UCSD-AML1 (cell line): ENCODE data around the gene ATP11A.
"Not testable (repeated sequence)": the region's sequence is repeated elsewhere in the genome, so short reads cannot be mapped to it uniquely, and the experiment has no call there.

Experiments used
- DNase-seq: peaks from one replicate; lab custom pipeline; 2025; ENCODE audit not compliant: unreplicated experiment; lab: John Stamatoyannopoulos, UW

The ATP11A gene

DNA sequence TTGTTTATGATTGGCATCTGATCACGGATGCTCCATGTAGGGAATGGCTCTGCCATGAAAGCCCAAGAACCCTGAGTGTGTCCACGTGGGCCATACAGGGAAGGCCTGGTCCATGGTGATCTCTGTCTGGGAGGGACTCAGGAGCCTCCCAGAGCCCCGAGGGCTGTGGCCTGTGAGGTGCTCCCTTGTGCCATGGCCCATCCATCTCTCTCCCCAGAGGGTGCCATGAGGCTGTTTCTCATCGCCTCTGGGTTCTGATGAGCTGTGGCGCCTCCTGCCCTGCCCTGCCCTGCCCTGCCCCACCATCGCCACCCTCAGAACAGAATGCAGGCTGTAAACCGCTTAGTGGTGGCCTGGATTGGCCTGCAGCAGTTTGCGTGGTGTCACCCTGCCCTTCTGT, 83.1 kb downstream of the ATP11A start:
- no peak for DNase-seq

GRCh38 chr13:112773601-112774447, 84.0 kb downstream of the ATP11A start:
- DNase-seq, result no peak

DNA sequence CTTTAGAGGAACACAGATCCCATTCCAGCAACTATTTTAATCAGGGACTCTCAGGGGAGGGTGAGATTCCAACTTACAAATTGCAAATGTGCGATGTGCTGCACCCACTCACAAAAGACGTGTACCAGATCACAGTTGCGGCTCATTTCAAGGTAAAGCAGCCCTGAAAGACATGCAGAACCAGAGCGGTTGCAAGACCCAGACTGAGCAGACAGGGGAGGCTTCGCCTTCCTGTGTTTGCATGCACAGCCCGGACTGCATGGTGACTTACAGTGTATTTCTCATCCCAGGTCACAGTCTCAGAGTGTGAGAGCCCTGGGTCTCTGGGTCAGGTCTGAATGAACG, 84.6 kb downstream of the ATP11A start:
- DNase-seq, result no peak

DNA sequence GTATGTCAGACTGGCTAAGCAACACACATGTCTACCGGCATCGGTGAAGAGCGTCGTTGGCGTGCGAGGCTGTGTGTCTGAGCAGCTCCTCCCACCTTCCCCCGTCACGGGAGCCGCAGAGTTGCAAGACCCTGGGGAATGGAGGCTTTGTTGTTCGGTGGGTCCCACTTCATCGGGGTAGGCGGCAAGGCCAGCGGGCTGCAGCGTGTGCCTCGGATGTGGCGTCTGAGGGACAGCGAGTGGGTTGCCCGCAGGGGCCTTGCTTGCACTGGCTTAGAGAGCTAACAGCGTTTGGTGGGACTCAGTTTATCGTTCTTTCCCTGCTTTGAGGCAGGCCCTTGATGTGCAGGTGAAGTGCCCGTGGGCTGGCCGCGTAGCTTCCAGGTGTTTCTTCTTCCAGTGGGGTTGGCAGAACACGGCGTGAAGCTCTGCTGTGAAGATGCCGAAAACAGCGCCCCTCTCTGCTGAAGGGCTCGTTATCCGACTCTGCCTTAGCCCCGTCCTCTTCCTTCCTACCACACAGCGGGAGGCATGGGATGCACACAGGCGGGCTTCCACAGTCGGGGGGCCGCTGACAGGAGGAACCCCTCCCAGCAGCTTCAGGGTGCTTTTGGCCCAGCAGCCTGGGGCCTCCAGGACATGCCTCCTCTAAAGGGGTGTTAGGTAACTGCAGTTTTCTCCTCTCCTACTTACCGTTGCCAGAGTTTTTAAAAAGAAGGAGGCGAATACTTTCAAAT, 85.2 kb downstream of the ATP11A start:
- DNase-seq, result no peak

- no peak for DNase-seq
Observed at GRCh38 chr13:112775791-112776279, 86.0 kb downstream of the ATP11A start.

- no peak for DNase-seq
Observed at GRCh38 chr13:112776354-112776753, 86.5 kb downstream of the ATP11A start.

GRCh38 chr13:112776971-112777370, 87.1 kb downstream of the ATP11A start:
- no peak for DNase-seq

- peak; percentile 49 for DNase-seq
Observed at GRCh38 chr13:112777637-112778406, 88.0 kb downstream of the ATP11A start.

DNA sequence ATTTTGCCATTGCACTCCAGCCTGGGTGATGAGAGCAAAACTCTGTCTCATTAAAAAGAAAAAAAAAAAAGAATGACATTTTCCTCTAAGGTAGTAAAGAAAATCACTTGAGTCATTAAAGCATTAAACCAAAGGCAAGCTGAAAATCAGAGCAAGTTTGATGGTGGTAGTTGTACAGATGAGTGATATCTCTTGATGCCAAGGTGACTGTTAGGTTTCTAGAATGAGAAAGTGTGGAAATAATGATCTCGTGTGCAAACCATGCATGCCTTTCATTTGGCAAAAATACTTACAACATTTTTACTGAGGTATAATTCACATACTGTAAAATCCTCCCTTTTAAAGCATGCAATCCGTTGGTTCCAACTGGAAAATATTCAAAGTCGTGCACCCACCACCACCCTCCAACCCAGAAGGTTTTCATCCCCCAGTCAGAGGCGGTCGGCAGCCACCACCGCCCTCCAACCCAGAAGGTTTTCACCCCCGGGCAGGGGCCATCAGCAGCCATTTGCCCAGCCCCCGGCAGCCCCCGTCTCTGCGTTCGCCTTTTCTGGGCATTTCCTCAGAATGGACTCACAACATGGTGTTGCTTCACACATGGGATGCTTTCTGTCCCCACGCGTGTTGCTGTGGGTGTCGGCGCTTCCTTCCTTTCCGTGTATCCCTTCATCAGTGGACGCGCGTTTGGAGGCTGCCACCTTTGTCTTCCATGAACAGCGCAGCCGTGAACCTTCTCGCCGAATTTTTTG, 90.2 kb downstream of the ATP11A start:
- DNase-seq, result no peak

DNA sequence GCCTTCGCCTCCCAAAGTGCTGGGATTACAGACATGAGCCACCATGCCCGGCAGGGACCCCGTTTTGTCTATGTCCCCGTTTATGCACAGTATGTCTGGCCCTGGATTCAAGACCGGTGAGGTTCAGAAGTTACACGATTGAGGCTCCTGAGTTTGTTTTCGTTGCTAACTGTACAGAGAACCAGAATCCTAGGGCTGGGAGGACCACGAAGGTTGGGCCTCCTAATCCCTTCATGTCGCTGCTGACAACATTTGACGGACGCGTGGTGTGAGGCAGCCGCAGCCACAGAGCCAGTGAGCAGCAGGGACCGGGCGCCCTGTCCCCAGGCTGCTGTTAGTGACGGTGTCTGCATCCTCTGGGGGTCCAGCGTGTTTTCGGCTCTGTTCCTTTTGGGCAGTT, 91.4 kb downstream of the ATP11A start:
- no peak for DNase-seq

DNA sequence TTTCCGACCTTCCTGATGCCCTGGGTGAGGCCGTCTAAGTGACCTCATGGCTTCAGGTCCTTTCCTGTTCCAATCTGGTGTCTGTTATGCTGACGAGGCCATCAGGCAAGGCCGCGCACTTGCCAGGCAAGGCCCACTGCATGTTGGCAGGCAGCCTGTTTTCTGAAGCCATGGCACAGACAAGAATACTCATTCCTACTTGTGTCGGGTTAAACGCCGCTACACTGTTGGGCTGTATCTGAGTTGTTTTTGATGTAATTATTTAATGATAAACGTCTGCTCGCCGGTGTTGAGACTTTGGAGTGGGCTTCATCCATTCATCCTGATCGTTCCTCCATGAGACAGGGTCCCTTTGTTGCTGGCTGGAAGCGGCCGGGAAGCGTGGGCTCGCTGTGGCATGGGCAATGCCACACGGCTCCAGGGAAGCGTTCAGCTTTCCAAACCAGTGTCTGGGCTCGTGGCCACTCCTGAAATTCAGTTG, 92.1 kb downstream of the ATP11A start:
- no peak for DNase-seq

- no peak for DNase-seq
Observed at GRCh38 chr13:112782429-112783010, 92.7 kb downstream of the ATP11A start.

DNA sequence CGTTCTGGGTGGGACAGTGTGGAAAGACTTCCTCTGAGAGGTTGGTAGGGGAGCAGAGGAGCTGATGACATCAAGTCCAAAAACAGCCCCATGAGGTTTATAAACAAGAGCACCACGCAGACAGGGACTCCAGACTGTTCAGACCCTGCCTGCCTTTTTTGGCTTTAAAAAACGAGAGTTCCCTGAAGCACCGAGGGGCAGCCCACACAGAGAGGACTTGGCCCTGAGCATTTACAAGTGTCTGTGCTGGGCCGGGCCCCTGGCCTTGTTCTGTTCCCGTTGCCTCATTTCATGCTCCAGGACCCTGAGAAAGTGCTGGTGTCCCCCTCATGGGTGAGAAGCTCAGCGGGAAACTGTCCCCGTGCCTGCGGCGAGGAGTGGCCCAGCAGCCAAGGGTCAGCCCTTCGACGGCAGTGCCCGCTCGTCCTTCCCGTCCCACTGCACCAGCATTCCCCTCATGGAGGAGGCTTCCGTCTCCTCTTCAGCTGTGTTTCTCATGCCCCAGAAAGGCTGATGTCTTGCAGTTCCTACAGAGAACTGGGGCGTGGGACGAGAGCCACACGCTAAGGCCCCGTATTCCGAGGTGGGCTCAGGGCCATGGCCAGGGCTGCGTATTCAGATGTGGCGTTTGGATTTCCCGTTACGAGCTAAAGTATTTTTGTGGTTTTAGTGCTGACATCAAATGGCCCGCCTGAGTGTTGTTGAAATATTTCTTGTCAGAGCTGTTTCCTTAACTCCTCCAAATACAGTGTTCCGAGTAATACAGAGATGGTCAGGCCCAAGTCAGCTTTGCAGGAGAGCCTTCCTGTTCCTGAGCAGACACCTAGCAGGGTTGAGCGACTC, 93.5 kb downstream of the ATP11A start:
- DNase-seq, result peak; percentile 58

GRCh38 chr13:112783978-112784371, 94.1 kb downstream of the ATP11A start:
- no peak for DNase-seq

DNA sequence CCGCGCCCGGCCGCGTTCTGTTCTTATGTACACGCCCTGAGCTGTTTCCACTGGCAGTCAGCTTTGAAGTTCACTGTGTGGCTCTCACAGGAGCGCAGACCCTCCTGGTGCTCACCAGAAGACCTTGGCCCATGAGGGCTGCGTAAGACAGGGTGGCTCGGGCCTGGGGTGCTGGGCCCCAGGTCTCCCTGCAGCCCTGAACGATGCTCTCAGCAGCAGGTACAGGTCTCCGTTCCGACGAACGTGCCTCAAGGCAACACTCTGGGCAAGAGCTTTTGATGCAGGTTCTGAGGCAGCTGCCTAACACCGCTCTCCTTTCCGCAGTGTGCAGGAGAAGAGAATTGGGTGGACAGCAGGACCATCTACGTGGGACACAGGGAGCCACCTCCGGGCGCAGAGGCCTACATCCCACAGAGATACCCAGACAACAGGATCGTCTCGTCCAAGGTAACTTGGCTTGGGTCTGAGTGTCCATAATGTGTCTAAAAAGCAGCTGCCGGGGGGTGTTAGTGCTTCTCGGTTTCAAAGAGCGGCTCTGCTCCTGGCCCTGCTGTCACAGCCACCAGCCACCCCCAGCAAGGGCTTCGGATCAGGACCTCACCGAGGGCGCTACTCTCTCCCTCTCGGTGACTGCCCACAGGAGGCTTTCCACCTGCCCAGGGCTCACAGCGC, 95.1 kb downstream of the ATP11A start:
- no peak for DNase-seq

DNA sequence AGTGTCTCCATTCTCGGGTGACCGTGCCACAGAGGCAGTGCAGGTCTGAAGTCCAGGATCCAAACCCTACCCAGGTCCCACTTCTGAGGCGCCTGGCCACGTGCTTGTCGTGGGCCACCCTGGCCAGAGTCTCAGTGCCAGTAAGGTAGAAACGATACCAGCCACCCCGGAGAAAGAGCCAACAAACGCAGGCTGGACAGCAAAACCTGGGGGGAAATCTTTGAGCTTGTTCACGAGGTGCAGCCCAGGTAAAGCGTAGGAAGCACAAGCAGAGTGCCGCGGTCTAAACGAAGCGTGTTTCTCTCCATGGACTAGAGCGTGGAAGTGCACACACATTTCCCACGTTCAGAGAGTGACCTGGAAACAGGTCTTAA, 95.6 kb downstream of the ATP11A start:
- DNase-seq, result no peak

DNA sequence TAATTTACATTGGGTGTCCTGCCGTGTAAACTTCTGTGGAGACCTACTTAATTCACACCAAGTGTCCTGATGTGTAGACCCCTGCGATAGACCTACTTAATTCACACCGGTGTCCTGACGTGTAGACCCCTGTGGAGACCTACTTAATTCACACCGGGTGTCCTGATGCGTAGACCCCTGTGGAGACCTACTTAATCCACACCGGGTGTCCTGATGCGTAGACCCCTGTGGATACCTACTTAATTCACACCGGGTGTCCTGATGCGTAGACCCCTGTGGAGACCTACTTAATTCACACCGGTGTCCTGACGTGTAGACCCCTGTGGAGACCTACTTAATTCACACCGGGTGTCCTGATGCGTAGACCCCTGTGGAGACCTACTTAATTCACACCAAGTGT, 97.0 kb downstream of the ATP11A start:
- not testable (repeated sequence) for DNase-seq

DNA sequence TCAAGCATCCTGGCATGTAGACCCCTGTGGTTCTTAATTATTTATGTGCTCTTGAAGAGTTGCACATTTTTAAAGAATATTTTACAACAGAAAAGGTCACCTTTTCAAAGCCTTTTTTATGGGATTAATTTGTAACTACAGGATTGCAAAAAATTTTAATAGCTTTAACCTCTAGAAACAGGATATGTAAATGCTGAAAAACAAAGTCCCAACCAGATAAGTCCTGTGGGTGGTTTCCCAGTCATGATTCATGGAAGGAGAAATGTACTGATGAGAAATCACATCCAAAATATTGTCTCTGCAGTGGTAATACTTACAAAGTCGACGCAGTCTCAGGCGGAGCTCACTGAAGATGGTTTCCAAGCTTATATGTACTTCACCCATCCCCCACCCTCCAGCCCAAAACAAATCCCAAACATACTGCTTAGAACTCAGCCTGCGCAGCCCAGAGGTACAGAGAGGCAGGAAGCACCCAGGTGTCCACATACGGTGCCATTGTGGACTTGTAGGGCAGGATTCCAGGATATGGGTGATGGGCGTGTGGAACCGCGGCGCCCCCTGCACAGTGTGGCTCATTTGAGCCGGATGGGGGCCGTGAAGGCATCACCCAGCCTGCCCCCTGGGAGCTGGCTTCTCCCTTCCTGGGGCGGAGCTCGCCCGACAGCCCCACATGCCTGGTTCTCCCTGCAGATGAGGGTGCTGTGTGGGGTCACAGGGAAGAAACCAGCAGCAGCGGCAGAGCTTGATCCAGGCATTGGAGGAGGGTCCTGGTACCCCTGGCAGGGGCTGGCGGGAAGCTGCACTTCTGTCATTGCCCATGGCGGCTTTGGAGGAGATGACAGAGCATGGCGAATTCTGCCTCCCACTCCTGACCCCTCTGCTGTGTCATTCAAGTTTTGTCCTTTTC, 101.2 kb downstream of the ATP11A start:
- no peak for DNase-seq
